Activated effector memory CD4-positive, alpha-beta T cell treated with anti-CD3 and anti-CD28 coated beads, Interleukin-2, amount 50 U/mL, for 16 hours (primary cell): ENCODE data around the gene IPCEF1.
"Not testable (repeated sequence)": the region's sequence is repeated elsewhere in the genome, so short reads cannot be mapped to it uniquely, and the experiment has no call there.

ENCODE experiments used
- DNase-seq: peaks from one replicate; pipeline ENCODE4 v3.0.0-alpha.2; 2020

The IPCEF1 gene

GRCh38 chr6:154213782-154214181, 142.8 kb downstream of the IPCEF1 start:
- no peak for DNase-seq

DNA sequence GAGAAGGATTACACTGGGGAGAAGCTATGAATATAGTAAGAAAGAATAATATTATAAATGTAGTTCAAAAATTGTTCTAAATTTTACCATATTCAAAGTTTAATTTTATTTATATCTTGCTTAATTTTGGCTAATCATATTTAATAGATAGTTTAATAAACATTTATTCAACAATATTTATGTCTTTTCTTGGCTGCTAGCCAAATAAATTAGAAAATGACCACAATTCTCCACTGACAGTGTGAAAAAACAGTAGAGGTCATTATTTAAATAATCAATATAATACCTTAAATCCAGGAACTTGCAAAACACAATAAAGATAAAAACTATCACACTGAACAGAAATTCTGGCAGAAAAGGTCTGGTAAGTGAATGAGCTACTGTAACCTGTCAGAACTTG, 145.9 kb downstream of the IPCEF1 start:
- DNase-seq, result no peak

- no peak for DNase-seq
Observed at GRCh38 chr6:154209555-154209954, 147.0 kb downstream of the IPCEF1 start.

GRCh38 chr6:154206996-154207395, 149.6 kb downstream of the IPCEF1 start:
- no peak for DNase-seq

DNA sequence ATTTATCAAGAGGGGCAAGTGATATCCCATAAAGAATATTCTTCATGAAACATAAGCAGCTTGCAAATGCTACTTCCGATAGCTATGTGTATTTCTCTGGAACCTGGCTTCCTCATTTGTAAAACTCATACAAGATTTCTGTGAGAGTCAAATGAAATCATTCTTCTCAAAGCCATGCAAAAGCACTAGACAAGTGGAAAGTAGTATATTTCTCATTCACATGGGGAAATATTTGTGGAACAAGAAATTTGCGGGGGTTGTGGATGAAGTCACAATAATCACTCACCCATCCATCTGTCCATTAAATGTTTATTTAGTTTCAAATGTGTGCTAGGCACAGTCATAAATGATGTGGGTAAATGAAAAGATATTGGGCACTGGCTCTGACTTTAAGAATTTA, 150.5 kb downstream of the IPCEF1 start:
- no peak for DNase-seq

DNA sequence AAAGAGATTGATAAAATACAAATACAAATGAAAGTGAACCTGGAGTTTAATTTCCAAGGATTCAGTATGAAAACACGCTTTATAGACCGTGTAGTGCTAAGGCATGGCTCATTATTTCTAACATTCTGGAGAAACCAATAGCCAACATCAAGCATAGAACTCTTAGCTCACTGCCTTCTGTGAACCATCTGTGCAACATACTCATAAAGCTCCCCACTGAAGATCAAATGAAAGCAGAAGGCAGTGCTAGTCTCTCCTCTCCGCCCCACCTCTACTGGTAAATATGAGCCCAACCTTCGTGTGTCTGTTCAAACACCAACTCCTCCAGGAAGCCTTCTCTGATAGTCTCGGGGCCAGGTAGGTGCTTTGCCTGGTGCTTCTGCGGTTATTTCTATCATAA, 153.6 kb downstream of the IPCEF1 start:
- no peak for DNase-seq

DNA sequence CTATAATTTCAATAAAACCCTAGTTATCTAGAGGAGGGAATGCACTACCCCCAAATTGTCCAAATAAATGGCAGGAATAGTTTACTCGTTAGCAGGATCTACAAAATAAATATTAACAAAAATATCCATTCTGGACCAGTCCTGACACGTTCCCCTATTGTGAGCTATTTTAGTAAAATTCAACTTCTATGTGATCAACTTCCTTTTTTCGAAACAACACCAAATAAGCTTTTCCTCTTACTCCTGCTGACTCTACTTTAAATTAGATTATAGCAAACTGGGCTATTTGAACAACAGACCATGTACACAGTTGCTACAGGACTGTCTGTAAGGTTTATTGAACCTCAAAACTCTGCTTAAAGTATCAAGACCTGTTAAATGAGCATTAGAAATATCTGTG, 154.3 kb downstream of the IPCEF1 start:
- no peak for DNase-seq

- DNase-seq, result not testable (repeated sequence)
Observed at GRCh38 chr6:154201688-154202087, 154.9 kb downstream of the IPCEF1 start.

DNA sequence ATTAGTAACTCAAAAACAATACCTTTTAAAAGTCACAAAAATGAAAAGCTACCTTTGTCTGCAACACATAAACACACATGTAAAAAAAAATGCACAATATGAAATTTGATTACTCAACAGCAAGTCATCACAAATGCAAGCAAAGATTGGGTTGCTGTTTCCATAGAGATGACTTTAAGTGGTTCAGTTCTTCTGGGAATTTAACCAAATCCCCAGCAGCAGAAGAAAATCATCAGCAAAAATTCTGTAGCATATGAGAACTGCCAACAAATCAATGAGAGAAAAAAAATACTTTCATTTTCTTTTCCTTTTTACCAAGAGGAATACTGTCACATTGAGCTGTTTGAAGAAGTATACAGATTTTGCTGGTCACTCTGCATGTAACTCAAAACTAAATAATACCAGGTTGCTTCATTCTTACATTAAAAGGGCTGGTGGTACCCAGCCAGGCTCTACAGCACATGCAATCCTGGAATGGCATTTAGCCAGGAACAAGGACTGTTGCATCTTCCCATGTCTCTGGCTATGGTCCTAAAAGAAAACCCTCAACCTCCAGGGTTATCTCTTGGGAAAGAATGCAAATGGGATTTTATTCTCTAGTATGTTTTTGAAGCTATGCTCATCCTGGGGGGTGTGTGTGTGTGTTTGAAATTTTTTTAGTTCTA, 159.3 kb downstream of the IPCEF1 start:
- no peak for DNase-seq

- DNase-seq, result no peak
Observed at GRCh38 chr6:154196333-154196885, 160.2 kb downstream of the IPCEF1 start.

DNA sequence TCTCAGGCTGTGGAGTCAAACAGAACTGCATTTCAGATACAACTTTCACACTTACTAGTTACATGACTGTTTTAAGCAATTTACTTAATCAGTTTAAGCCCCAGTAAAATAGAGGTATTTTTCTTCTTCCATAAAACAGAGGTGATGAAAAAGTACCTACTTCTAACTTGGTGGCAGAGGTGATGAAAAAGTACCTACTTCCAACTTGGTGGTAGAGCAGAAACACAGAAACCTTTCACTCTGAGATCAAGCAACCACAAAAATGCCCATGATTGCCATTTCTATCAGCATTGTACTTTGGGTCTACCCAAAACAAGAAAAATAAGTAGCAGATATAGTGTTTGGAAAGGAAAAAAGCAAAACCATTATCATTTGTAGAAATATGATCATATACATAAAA, 168.9 kb downstream of the IPCEF1 start:
- DNase-seq, result no peak

- DNase-seq, result no peak
Observed at GRCh38 chr6:154187203-154187602, 169.4 kb downstream of the IPCEF1 start.

- no peak for DNase-seq
Observed at GRCh38 chr6:154179434-154179833, 177.2 kb downstream of the IPCEF1 start.

GRCh38 chr6:154172393-154172792, 184.2 kb downstream of the IPCEF1 start:
- DNase-seq, result not testable (repeated sequence)

GRCh38 chr6:154170106-154170505, 186.5 kb downstream of the IPCEF1 start:
- DNase-seq, result no peak

DNA sequence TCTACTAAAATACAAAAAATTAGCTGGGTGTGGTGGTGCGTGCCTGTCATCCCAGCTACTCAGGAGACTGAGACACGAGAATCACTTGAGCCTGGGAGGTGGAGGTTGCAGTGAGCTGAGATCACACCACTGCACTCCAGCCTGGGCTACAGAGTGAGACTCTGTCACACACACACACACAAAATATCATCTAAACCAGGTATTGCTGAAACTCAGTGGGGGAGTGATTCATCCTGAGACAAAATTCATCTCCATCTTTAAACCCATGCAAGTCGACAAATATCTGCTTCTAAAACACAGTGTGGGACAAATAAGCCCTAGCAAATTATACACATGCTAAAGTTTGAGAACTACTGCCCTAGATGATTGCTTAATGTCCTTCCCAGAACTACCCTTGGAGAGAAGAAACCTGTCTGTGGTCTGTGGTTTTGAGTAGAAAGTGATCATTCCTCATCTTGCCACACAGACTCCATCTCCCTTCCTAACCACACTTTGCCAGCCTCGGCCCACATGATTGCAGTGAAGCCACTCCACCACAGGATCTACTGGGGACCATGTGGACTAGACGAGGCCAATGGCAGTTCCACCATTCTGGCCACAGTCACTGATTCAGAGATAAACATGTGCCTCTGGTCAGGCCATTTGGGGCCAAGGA, 187.3 kb downstream of the IPCEF1 start:
- no peak for DNase-seq

GRCh38 chr6:154167126-154167525, 189.5 kb downstream of the IPCEF1 start:
- no peak for DNase-seq

GRCh38 chr6:154166140-154166539, 190.5 kb downstream of the IPCEF1 start:
- DNase-seq, result no peak

DNA sequence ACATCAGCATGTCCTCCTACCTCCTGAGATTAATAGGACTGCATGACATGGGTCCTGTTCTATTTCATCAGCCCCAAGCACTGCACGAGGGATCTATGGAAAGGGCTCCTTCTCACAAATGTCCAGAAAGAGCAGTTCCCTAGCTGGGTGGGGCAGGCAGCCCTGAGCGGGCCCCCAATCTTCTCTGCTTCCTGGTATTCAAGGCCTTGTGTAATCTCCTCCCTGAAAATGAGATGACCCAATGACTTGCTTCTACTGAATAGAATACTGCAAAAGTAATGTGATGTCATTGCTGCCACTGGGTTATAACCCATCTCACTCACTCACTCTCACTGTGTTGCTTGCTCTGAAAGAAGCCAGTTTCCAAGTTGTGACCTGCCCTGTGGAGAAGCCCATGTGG, 191.1 kb downstream of the IPCEF1 start:
- no peak for DNase-seq

DNA sequence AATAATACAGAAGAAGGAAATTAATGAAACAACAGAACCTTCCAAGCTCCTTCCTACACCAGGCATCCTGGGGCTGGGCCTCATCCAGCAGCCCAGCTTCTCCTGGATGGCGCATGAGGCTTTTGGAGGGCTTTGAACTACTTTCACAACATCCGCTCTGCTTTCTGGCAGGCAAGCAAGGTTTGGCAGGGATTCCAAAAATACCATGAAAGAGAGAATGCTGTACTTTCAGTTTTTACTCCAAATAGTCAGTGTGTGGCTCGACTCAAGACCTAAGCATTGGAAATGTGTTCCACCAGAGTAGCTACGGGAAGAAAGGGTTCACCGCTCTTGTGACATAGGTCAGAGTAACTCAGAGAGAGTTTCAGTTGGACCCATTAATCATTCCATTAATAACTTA, 192.2 kb downstream of the IPCEF1 start:
- no peak for DNase-seq

DNA sequence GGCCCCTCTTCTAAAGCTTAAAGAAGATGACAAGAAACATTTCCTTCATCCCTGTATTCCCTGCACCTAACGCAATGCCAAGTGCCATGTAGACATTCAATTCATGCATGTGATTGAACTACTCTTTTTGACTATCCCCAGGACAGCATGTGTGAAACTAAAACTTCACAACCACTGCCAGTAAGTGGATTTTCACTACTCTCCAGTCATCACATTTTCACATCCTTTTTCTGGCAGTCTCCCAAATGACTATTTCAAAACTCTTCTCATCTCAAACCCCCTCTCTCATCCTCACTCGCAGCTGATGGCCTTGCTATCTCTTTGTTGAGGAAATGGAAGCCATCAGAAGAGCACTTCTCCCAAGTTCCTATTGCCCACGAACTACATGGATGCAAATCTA, 194.9 kb downstream of the IPCEF1 start:
- no peak for DNase-seq

DNA sequence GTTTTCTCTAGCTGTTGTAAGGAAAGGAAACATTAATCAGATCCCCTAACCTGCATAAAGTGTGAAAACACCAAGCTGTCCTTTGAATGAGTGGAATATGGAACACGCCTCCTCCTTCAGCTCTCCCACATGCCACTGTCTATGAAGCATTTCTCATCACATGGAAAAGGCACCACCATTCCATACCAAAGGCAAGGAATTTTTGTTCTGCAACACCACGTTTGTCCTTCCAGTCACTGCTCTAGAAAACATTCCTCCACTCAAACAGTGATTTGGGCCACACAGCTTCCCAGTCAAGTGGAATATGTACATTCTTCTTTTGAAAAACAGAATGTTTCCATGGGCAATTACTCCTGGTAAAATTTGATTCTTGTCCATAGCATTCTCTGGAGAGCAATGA, 197.5 kb downstream of the IPCEF1 start:
- no peak for DNase-seq

GRCh38 chr6:154157706-154158105, 198.9 kb downstream of the IPCEF1 start:
- DNase-seq, result no peak

DNA sequence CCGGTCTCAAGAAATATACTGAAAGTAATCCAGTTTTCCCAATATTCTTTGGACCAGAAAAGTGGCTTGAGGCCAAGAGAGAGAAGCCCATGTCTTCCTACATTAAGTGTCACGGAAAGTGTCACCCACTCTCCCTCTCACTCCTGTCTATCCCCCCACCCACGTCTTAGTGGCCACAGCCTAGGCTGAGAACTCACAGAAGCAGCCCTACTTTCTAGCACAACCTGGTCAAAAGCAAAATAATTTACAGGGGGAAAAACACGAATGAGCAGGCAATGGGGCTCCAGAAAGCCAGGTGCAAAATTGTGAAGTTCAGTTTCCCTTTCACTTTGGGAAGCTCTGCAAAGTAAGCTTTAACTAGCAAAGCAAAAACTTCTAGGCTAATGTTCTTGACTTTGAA, 199.5 kb downstream of the IPCEF1 start:
- DNase-seq, result peak; percentile 67
